ELR (cell line): ENCODE results near the gene CERS2.

Experiments used
- DNase-seq: peaks from one replicate; pipeline ENCODE4 v3.0.0-alpha.2; 2015; ENCODE audit warnings: low read depth

CERS2 gene

GRCh38 chr1:150997126-150997872 is 22.7 kb upstream of the CERS2 start:
- DNase-seq: no peak

DNA sequence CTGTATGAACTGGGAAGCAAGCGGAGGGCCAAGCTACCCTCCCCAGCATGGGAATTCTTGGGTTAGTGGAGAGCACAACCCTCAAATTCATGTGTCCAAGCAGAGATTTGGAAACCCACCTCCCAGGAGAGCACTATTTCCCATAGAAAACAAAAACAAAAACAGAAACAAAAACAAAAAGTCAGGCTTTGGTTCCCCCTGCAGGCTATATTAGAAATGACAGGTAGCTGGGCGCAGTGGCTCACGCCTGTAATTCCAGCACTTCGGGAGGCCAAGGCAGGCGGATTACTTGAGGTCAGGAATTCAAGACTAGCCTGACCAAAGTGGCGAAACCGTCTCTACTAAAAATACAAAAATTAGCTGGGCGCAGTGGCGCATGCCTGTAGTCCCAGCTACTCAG is 21.3 kb upstream of the CERS2 start:
- peak; percentile 48 for DNase-seq

GRCh38 chr1:150995460-150995859 is 20.8 kb upstream of the CERS2 start:
- no peak for DNase-seq

GRCh38 chr1:150994248-150994647 is 19.6 kb upstream of the CERS2 start:
- DNase-seq: no peak

- no peak for DNase-seq
Observed at GRCh38 chr1:150992626-150993025, 18.0 kb upstream of the CERS2 start.

DNA sequence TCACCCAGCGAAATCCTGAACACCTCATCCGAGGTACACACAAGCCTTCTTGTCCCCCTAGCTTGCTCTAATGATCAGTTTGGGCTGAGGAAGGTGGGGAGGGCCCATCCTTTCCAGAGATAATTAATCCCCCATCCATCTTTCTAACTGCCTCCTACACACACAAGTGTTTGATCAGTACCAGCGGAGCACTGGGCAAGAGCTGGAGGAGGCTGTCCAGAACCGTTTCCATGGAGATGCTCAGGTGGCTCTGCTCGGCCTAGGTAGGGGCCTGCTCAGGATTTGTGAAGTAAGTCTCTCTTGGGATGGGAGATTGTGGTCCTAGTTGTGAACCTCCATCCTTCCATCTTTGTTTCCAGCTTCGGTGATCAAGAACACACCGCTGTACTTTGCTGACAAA is 13.3 kb upstream of the CERS2 start:
- no peak for DNase-seq

GRCh38 chr1:150985179-150985825 is 10.7 kb upstream of the CERS2 start:
- DNase-seq: no peak

DNA sequence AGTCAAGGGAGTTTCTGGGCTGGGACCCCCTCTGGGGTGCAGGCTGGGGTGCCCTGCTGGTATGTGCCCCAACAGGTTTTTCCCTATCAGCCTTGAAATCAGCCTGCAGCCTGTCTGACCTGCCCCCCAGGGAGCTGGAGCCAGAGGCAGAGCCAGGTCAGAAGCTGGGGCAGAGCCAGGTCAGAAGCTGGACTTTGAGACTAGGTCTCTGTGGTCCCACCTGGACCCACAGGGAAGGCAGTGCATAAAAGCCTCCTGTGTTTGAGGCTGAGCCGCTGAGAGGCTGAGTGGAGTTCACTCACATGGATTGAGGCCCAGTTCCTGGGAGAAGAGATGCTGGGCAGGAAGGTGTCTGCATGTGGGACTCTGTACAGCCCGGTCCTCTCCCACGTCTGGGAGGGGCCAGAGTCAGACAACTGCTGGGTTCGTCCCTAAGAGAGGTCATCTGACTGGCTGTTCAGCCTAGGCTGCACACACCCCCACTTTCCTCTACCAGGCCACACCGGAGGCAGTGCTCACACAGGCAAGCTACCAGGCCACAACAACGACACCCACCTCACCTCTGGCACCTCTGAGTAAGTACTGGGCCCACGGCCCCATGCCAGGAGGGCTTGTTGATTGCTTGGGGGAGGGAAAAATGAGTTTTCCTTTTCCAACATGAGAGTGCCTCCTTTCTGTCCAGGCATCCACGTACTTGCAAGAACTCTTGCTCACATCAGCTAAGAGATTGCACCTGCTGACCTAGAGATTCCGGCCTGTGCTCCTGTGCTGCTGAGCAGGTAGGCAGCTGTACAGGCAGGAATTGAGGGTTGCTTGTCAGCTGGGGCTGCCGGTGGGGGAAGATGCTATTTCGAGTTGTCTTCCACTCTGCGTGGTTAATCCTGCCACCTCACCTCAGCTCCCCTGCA is 7.4 kb upstream of the CERS2 start, which contains the start of gene ANXA9:
Gene ANXA9 (plus strand): TSS at position 488 of the 908 bp plus-strand sequence. CDS start 814 bp downstream, outside the sequence.
- no peak for DNase-seq

DNA sequence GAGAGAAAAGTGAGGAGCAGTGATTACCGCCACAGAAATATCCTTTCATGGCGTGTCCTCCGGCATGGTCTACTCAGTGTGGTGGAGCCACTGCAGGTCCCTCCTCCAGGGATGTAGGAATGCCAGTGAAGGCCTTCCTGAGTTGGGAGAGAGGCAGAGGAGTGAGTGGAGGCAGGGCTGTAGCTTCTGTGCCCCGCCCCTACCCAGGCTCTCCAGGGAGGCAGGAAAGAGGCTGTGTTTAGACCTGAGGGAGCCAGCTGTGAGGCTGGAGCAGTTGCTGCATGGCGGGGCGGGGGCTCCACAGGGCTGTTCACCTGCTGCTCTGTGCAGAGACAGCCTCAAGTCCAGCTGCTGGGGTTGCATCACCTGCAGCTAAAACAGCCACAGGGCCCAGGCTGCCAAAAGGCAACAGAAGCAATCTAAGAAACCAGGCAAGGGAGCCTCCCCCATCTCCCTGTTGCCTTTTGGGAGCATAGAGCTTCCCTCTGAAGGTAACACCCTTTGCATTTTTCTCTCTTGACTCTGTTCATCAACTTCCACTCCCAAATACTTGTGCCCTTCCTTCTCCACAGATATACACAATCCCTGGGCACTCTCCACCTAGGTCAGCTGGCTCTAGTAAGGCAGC is 6.7 kb upstream of the CERS2 start:
- DNase-seq: peak; percentile 38

DNA sequence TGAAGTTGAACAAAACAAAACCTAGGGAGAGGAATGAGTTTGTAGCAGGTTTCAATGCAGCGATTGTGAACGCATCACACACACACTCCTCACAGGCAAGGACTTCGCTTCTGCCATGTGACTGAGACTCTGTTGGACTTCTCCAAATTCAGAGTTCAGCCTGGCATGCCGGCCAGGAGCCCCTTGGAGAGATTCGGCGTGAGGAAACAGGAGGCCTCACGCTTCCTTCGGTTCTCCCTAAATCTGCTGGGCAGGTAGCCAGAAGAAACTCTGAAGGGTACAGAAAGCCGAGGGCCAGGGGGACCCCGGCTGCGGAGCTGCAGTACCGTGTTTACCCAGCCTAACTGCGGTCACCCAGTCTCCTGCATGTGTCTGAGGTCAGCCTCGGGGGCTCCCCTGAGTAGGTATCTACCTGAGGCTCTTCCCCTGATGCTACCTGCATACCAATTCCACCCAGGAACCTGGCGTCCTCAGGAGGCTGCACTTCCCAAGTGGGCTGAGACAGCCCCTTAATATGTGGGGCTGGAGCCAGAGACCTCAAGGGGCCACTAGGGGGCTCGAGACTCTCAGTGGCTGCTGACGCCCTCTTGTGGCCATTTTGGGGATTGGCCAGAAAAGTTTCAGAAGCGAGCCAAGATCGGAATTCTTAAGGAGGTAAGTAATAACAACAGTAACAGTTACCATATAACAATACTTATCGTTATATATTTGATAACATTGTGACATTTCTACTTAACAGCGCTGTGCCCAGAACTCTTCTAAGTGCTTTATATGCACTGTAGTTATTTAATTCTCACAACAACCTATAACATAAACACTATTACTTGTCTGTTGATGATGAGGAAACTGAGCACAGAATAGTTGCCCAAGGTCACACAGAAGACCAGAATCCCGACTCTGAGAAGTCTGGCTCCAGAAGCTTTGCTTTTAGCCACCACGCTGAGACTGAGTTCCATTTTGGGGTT is 4.7 kb upstream of the CERS2 start:
- DNase-seq: peak; percentile 92

GRCh38 chr1:150976879-150977694 is 2.5 kb upstream of the CERS2 start:
- DNase-seq: peak; percentile 74

- DNase-seq: no peak
Observed at GRCh38 chr1:150976401-150976821, 1.8 kb upstream of the CERS2 start.

GRCh38 chr1:150973836-150974579 is 627 bp downstream of the CERS2 start:
- DNase-seq: peak; percentile 51

DNA sequence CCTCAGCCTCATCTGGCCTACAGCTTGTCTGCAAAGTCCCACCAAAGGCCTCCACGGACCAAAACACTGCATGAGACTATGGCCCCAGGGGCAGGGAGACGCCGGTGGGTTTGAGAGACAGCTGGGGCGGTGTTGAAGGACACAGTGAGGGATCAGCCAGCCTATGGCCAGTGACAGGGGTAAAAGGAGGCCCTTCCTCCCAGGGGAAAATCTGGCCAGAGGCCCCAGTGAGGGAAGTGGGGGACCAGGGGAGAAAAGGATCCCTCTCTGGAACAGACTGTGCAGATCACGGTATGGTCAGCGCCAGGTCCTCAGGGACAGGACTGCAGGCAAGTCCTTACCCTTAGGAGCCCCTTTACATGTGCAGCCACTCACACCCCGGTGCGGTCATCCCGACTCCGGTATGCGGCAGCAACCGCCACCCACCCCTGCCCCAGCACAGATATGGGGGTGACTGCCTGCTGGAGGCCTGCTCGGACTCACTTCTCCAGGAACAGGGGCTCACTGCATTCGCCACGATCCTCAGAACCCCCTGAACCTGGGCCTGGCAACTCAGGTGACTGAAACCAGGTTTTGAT is 1.3 kb downstream of the CERS2 start:
- peak; percentile 61 for DNase-seq

GRCh38 chr1:150972417-150972940 is 2.2 kb downstream of the CERS2 start:
- no peak for DNase-seq

- peak; percentile 69 for DNase-seq
Observed at GRCh38 chr1:150971583-150972416, 2.8 kb downstream of the CERS2 start.

DNA sequence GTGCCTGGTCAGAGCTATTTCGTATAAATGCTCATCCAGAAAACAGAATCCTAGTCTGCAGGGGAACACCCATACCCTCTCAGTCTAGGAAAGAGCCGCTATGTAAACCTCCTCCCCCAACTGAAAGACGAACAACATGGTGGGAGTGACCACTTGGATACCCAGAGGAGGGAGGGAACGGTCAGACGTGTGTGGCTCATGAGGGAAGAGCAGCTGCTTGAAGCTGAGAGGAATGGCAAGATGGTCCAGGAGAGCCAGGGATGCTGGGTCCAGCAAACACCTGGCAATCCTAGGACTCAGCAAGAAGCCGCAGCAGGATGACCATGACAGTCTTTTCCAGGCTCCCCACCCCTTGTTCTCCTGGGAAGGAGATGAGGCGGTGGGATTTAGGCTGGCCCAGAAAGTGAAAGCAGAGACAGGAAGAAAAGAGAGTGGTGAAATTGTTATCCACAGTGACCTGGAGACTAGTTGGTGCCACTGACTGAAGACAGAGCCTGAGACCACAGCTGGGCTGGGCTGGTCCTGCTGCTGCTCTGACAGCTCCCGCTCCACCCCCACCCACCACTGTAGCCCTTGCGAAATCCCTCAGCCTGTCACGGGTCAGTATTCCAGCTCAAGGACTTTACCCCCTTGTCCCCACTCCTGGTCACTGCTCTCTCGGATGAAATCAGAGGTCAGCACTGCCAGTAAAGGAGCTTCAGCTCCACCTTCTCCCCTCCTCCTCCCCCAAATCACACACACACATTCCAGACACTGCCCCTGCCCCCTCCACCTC is 3.6 kb downstream of the CERS2 start:
- peak; percentile 23 for DNase-seq
